ENCODE data around the gene SLC34A2.

Gene SLC34A2

GRCh38 chr4:25704516-25704915, 48.9 kb downstream of the SLC34A2 start:
- DNase-seq (ENCODE audit: low read depth), result no peak
- in situ Hi-C loops (cut with HindIII; ENCODE audit: low sequenced_read_pairs), result no loop called here
- H3K4me3 ChIP-seq (ENCODE audit: low read depth, low read length), result no peak overlapping the region
- TF ChIP-seq CTCF (IDR thresholded peaks at IDR 0.05; ENCODE audit: low read depth, low read length, missing control alignments), result no peak

GRCh38 chr4:25710637-25711036, 55.0 kb downstream of the SLC34A2 start:
- in situ Hi-C loops (cut with HindIII; ENCODE audit: low sequenced_read_pairs), result no loop called here
- no peak for TF ChIP-seq CTCF (IDR thresholded peaks at IDR 0.05; ENCODE audit: low read depth, low read length, missing control alignments)
- no peak overlapping the region for H3K4me3 ChIP-seq (ENCODE audit: low read depth, low read length)
- no peak for DNase-seq (ENCODE audit: low read depth)

DNA sequence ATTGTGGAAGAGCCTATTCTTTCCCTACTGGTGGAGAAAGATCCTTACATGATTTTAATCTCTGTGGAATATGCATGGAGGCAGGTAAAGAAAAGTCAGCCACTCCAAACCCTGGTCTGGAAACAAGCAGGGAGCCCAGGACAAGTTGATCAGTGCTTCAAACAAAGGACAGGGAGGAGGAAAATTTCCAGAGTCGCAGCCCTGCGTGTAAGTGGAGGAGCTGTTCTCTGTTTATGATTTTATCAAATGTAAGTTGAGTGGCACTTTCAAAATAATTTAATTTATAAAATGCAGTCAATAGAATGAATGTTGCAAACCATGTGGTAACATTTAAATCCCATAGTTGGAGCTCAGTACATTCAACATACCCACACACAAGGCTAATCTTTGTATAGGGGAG, 57.0 kb downstream of the SLC34A2 start:
- no peak overlapping the region for H3K4me3 ChIP-seq (ENCODE audit: low read depth, low read length)
- no peak for DNase-seq (ENCODE audit: low read depth)
- in situ Hi-C loops (cut with HindIII; ENCODE audit: low sequenced_read_pairs), result no loop called here
- TF ChIP-seq CTCF (IDR thresholded peaks at IDR 0.05; ENCODE audit: low read depth, low read length, missing control alignments), result no peak

DNA sequence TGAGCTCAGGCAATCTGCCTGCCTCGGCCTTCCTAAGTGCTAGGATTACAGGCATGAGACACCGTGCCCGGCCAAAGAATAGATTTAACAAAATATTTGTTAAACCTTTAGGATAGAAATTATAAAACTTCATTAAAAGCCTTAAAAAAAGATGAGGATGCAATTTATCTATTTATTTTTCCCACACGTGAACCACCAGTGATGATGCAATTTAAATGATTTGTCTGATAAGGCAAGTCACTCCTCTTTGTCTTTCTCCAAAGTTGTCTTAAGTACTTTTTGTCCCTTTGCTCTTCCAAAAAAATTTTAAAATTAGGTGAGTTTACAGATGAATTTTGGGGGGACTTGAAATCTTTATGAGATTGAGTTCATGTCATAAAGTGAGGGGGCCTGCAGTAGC, 58.2 kb downstream of the SLC34A2 start:
- in situ Hi-C loops (cut with HindIII; ENCODE audit: low sequenced_read_pairs), result no loop called here
- DNase-seq (ENCODE audit: low read depth), result no peak
- TF ChIP-seq CTCF (IDR thresholded peaks at IDR 0.05; ENCODE audit: low read depth, low read length, missing control alignments), result no peak
- H3K4me3 ChIP-seq (ENCODE audit: low read depth, low read length), result no peak overlapping the region

DNA sequence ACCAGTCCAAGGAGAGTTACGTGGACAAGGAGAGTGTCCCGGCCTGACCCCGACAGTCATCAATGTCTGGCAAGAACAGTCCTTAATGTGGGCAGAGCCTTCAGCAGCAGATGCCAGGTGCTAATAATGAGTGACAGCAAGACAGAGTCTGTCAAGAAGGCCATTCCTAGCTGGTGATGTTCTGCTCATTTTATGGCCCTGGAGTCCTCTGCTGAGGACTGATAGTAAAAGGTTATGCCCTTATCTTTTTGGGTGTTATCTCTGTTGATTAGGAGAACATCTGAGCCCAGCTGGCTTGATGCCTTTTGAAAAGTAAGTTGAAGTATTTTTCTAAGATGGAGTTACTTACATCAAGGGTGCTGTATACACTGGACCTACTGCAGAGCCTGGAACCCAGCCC, 67.3 kb downstream of the SLC34A2 start:
- no peak for TF ChIP-seq CTCF (IDR thresholded peaks at IDR 0.05; ENCODE audit: low read depth, low read length, missing control alignments)
- in situ Hi-C loops (cut with HindIII; ENCODE audit: low sequenced_read_pairs), result no loop called here
- DNase-seq (ENCODE audit: low read depth), result no peak

DNA sequence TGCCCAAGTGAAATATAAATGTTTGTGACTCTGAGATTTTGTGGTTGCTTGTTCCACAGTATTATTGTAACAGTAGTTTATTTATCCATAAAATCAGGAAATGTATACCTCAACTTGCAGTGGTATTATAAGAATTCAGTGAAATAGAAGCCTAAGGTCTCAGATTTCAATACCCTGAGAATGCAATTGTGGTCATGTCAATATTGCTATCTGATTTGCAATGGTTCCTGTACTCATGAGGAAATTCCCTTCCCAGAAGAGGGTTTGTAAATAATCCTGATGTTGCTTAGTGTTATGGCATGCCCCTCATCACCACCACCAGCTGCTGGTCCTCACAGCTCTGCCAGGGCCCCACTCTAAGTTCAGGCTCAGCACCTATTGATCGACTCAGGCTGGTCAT, 67.8 kb downstream of the SLC34A2 start:
- DNase-seq (ENCODE audit: low read depth), result peak; percentile 31

More for the DNA sequence above, 67.3 kb downstream of the SLC34A2 start:
- H3K4me3 ChIP-seq (ENCODE audit: low read depth, low read length), result no peak overlapping the region

More for the DNA sequence above, 67.8 kb downstream of the SLC34A2 start:
- TF ChIP-seq CTCF (IDR thresholded peaks at IDR 0.05; ENCODE audit: low read depth, low read length, missing control alignments), result no peak
- H3K4me3 ChIP-seq (ENCODE audit: low read depth, low read length), result no peak overlapping the region
- in situ Hi-C loops (cut with HindIII; ENCODE audit: low sequenced_read_pairs), result no loop called here

All from astrocyte of the cerebellum (primary cell).